ENCODE measurements around the gene CASTOR2. TPM values are rescaled to one million over a fixed set of nuclear protein-coding genes. Genes with fewer than 3 reads are reported as not detected.
"Not testable (repeated sequence)": the region's sequence is repeated elsewhere in the genome, so short reads cannot be mapped to it uniquely, and the experiment has no call there.

The CASTOR2 gene
- total RNA-seq, 6 experiments from 2014 or later: 2.1 to 10.2 (median 2.8) TPM

DNA sequence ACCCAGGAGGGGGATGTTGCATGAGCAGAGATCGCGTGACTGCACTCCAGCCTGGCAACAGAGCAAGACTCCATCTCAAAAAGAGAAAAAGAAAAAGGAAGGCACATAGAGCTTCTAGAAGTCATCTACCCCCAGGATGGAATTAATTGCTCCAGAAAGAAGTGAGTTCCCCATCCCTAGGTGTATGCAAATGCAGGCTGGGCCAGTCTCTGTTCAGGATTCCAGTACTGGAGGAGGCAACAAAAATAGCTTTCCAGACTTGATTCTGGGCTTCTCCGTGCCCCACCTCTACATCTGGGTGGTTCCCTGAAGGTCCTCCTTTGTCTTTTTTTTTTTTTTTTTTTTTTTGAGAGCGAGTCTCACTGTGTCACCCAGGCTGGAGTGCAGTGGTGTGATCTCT lies 28.6 kb downstream of the CASTOR2 start:
- no peak overlapping the region for H3K4me3 ChIP-seq
- no peaks in the 10 kb centered on the region for H3K36me3 ChIP-seq
- no peaks in the 10 kb centered on the region for H3K9me3 ChIP-seq
- intact Hi-C loops (cut with DNase I): loop anchor here in 1 of 2 donors (10.0 kb wide), 1 partner anchor 62 kb away; no protein-coding TSS in a partner anchor
- no peak overlapping the region for H3K27ac ChIP-seq
- ATAC-seq (no peak), DNase-seq (no peak)
- TF ChIP-seq POLR2A (IDR thresholded peaks at IDR 0.05): no peak
- TF ChIP-seq, protein P1, sequence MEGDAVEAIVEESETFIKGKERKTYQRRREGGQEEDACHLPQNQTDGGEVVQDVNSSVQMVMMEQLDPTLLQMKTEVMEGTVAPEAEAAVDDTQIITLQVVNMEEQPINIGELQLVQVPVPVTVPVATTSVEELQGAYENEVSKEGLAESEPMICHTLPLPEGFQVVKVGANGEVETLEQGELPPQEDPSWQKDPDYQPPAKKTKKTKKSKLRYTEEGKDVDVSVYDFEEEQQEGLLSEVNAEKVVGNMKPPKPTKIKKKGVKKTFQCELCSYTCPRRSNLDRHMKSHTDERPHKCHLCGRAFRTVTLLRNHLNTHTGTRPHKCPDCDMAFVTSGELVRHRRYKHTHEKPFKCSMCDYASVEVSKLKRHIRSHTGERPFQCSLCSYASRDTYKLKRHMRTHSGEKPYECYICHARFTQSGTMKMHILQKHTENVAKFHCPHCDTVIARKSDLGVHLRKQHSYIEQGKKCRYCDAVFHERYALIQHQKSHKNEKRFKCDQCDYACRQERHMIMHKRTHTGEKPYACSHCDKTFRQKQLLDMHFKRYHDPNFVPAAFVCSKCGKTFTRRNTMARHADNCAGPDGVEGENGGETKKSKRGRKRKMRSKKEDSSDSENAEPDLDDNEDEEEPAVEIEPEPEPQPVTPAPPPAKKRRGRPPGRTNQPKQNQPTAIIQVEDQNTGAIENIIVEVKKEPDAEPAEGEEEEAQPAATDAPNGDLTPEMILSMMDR (IDR thresholded peaks at IDR 0.05): no peak
- 94% methylated on average over 3 of the region's 4 CpGs for WGBS (ENCODE audit: insufficient coverage, low coverage, low lambda C conversion rate, missing lambda C conversion rate)
- H3K27me3 ChIP-seq: no peaks in the 10 kb centered on the region
- no peaks in the 10 kb centered on the region for H3K4me1 ChIP-seq

GRCh38 chr7:74994869-74995543 lies 30.5 kb downstream of the CASTOR2 start:
- not testable (repeated sequence) for H3K9me3 ChIP-seq, H3K4me3 ChIP-seq, H3K27ac ChIP-seq, ATAC-seq, H3K4me1 ChIP-seq, DNase-seq, H3K27me3 ChIP-seq, H3K36me3 ChIP-seq
- WGBS (ENCODE audit: insufficient coverage, low coverage, low lambda C conversion rate, missing lambda C conversion rate): 82% methylated on average over 11 of the region's 17 CpGs
- intact Hi-C loops (cut with DNase I): loop anchor here in 1 of 2 donors (10.0 kb wide), 1 partner anchor 60 kb away; no protein-coding TSS in a partner anchor

- not testable (repeated sequence) for H3K27ac ChIP-seq, H3K9me3 ChIP-seq, DNase-seq, H3K36me3 ChIP-seq, H3K27me3 ChIP-seq, H3K4me1 ChIP-seq, H3K4me3 ChIP-seq, ATAC-seq
- intact Hi-C loops (cut with DNase I): loop anchor here in 1 of 2 donors (10.0 kb wide), 1 partner anchor 58 kb away; no protein-coding TSS in a partner anchor
- WGBS (ENCODE audit: insufficient coverage, low coverage, low lambda C conversion rate, missing lambda C conversion rate): 86% methylated on average over 1 of the region's 5 CpGs
These were observed 31.9 kb downstream of the CASTOR2 start for GRCh38 chr7:74996361-74996760.

- H3K9me3 ChIP-seq, H3K36me3 ChIP-seq, ATAC-seq, H3K27ac ChIP-seq, H3K27me3 ChIP-seq, H3K4me3 ChIP-seq, H3K4me1 ChIP-seq, DNase-seq: not testable (repeated sequence)
- intact Hi-C loops (cut with DNase I): loop anchor here in 1 of 2 donors (10.0 kb wide), 1 partner anchor 57 kb away; no protein-coding TSS in a partner anchor
- WGBS (ENCODE audit: insufficient coverage, low coverage, low lambda C conversion rate, missing lambda C conversion rate): 78% methylated on average over 8 of the region's 8 CpGs
These were observed 33.3 kb downstream of the CASTOR2 start for GRCh38 chr7:74997811-74998210.

DNA sequence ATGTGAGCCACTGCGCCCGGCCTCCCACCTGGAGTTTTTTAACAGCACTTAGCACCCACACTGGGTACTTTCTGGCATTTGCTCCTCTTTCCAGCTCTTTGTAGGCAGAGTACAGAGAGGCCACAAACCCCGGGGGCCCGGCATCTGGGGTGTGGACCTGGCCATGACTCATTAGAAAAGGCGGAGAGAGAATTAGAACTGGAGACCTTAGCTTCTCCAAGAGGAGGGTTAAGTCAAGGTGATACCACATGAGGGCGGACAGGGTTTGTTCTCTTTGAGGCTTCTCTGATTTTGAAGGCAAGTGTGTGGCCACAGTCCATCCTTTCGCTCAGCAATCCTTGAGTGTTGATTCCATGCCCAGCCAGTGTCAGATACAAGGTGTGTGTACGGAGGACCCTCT lies 36.9 kb downstream of the CASTOR2 start:
- 100% methylated on average over 3 of the region's 8 CpGs for WGBS (ENCODE audit: insufficient coverage, low coverage, low lambda C conversion rate, missing lambda C conversion rate)

GRCh38 chr7:75010036-75010435 lies 45.5 kb downstream of the CASTOR2 start:
- 91% methylated on average over 2 of the region's 2 CpGs for WGBS (ENCODE audit: insufficient coverage, low coverage, low lambda C conversion rate, missing lambda C conversion rate)
- H3K9me3 ChIP-seq: no peaks in the 10 kb centered on the region
- DNase-seq (no peak), ATAC-seq (no peak)
- TF ChIP-seq, protein P1 (IDR thresholded peaks at IDR 0.05): no peak
- no peak for TF ChIP-seq POLR2A (IDR thresholded peaks at IDR 0.05)
- no peaks in the 10 kb centered on the region for H3K36me3 ChIP-seq
- intact Hi-C loops (cut with DNase I): no loop called here
- no peaks in the 10 kb centered on the region for H3K27me3 ChIP-seq
- no peak overlapping the region for H3K4me3 ChIP-seq
- no peaks in the 10 kb centered on the region for H3K4me1 ChIP-seq
- no peak overlapping the region for H3K27ac ChIP-seq

More for the DNA sequence above, 36.9 kb downstream of the CASTOR2 start:
- H3K27ac ChIP-seq; H3K36me3 ChIP-seq; H3K4me3 ChIP-seq; H3K4me1 ChIP-seq; DNase-seq; intact Hi-C loops (cut with DNase I); ATAC-seq; H3K27me3 ChIP-seq; H3K9me3 ChIP-seq: not testable (repeated sequence)

Data from right lobe of liver (tissue), 6 donors.